Osteocyte (in vitro differentiated cells): ENCODE data around the gene UBE4A. TPM values are rescaled to one million over a fixed set of nuclear protein-coding genes. Genes with fewer than 3 reads are reported as not detected.
A peak's percentile ranks its signal among the peaks of the same experiment; 100 is the strongest.

Source experiments
- DNase-seq: peaks from one replicate; pipeline ENCODE4 v3.0.0; 2021; ENCODE audit warnings: mixed read lengths; ENCODE audit not compliant: unreplicated experiment; ENCODE audit errors: extremely low spot score
- H3K27ac Mint-ChIP-seq: one replicate; pipeline ENCODE4 v1.8.0; 2021; ENCODE audit warnings: mild to moderate bottlenecking, mixed read lengths; ENCODE audit not compliant: unreplicated experiment
- H3K27me3 Mint-ChIP-seq: one replicate; pipeline ENCODE4 v1.8.0; 2021; ENCODE audit warnings: mixed read lengths; ENCODE audit not compliant: unreplicated experiment
- H3K36me3 Mint-ChIP-seq: one replicate; pipeline ENCODE4 v1.8.0; 2021; ENCODE audit warnings: mixed read lengths; ENCODE audit not compliant: unreplicated experiment
- H3K4me1 Mint-ChIP-seq: one replicate; pipeline ENCODE4 v1.8.0; 2021; ENCODE audit warnings: mixed read lengths; ENCODE audit not compliant: unreplicated experiment
- H3K4me3 Mint-ChIP-seq: one replicate; pipeline ENCODE4 v1.8.0; 2021; ENCODE audit warnings: mild to moderate bottlenecking, moderate library complexity, mixed read lengths; ENCODE audit not compliant: unreplicated experiment
- H3K9me3 Mint-ChIP-seq: one replicate; pipeline ENCODE4 v1.8.0; 2021; ENCODE audit warnings: mixed read lengths; ENCODE audit not compliant: unreplicated experiment
- total RNA-seq: library from RNA; stranded (reverse); gene quantifications from 2 replicates; pipeline ENCODE4 v1.2.1, GENCODE V29; 2021
- TF ChIP-seq, protein P1 (sequence below): fragments of 200-600 bp; sonication (generic); IDR thresholded peaks from 2 replicates; pipeline ENCODE4 v1.5.0; 2021; ENCODE audit warnings: antibody characterized with exemption, mild to moderate bottlenecking, moderate library complexity

The UBE4A gene
- total RNA-seq, 1 donor from 2014 or later = 47.3 TPM

- H3K9me3 Mint-ChIP-seq = no peaks in the 10 kb centered on the region
- peaks cover 2% of the 10 kb centered on the region for H3K36me3 Mint-ChIP-seq
- H3K4me1 Mint-ChIP-seq = peaks cover 5% of the 10 kb centered on the region
- H3K27me3 Mint-ChIP-seq = peaks cover 26% of the 10 kb centered on the region
- H3K4me3 Mint-ChIP-seq = no peak overlapping the region
- no peak overlapping the region for H3K27ac Mint-ChIP-seq
- TF ChIP-seq, protein P1, sequence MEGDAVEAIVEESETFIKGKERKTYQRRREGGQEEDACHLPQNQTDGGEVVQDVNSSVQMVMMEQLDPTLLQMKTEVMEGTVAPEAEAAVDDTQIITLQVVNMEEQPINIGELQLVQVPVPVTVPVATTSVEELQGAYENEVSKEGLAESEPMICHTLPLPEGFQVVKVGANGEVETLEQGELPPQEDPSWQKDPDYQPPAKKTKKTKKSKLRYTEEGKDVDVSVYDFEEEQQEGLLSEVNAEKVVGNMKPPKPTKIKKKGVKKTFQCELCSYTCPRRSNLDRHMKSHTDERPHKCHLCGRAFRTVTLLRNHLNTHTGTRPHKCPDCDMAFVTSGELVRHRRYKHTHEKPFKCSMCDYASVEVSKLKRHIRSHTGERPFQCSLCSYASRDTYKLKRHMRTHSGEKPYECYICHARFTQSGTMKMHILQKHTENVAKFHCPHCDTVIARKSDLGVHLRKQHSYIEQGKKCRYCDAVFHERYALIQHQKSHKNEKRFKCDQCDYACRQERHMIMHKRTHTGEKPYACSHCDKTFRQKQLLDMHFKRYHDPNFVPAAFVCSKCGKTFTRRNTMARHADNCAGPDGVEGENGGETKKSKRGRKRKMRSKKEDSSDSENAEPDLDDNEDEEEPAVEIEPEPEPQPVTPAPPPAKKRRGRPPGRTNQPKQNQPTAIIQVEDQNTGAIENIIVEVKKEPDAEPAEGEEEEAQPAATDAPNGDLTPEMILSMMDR = no peak
- no peak for DNase-seq
These were observed 38.9 kb upstream of the UBE4A start for GRCh38 chr11:118320515-118320914.

DNA sequence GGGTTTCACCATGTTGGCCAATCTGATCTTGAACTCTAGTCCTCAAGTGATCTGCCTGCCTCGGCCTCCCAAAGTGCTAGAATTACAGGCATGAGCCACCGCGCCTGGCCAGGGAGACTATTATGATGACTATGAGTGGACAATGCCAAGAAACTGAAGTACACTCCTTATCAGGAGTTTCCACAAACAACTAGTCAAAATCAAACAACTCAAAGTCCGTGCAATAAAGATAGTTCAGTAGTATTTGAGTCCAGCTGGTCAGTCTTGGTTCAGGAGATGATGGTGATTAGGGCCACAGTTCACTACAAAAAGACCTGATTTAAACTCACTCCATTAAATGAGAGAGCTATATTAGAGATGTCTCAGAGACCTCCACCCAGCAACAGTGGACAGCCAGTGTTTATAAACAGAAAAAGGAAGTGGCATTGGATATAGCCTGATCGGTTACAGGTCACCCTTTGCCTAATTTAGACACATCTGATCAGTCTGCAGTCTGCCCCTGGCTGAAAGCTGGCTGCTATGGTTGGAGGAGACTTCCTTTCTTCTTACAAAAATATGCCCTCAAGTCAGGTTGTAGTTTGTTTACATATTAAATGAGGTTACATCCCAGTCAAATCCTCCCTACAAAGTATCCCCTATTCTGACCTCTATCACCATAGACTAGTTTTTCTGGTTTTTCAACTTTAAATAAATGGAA lies 37.9 kb upstream of the UBE4A start:
- no peak for DNase-seq
- no peaks in the 10 kb centered on the region for H3K9me3 Mint-ChIP-seq
- TF ChIP-seq, protein P1 = no peak
- peaks cover 2% of the 10 kb centered on the region for H3K36me3 Mint-ChIP-seq
- no peak overlapping the region for H3K4me3 Mint-ChIP-seq
- peaks cover 20% of the 10 kb centered on the region for H3K27me3 Mint-ChIP-seq
- no peak overlapping the region for H3K27ac Mint-ChIP-seq
- H3K4me1 Mint-ChIP-seq = no peaks in the 10 kb centered on the region

- no peaks in the 10 kb centered on the region for H3K9me3 Mint-ChIP-seq
- H3K27ac Mint-ChIP-seq = no peak overlapping the region
- TF ChIP-seq, protein P1 = no peak
- peak; percentile 80 for DNase-seq
- H3K4me3 Mint-ChIP-seq = no peak overlapping the region
- H3K4me1 Mint-ChIP-seq = no peaks in the 10 kb centered on the region
- no peaks in the 10 kb centered on the region for H3K36me3 Mint-ChIP-seq
- H3K27me3 Mint-ChIP-seq = peaks cover 17% of the 10 kb centered on the region
These were observed 36.7 kb upstream of the UBE4A start for GRCh38 chr11:118322721-118323120.

DNA sequence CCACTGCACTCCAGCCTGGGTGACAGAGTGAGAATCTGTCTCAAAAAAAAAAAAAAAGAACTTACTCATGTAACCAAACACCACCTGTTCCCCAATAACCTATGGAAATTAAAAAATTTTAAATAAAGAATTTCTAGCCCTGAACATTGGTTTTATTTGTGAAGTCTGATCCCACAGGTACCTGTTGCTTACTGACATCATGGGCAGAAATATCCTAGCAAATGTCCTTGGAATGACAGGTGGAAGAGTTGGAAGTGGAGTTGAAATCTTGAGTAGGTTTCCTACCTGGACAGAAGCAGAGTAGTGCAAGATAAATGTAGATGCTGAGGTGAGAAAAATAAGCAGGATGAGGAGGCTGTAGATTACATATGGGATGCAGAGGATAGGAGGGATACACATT lies 34.1 kb upstream of the UBE4A start:
- TF ChIP-seq, protein P1 = no peak
- H3K4me3 Mint-ChIP-seq = no peak overlapping the region
- no peak overlapping the region for H3K27ac Mint-ChIP-seq
- H3K9me3 Mint-ChIP-seq = no peaks in the 10 kb centered on the region
- H3K4me1 Mint-ChIP-seq = no peaks in the 10 kb centered on the region
- H3K27me3 Mint-ChIP-seq = peaks cover 23% of the 10 kb centered on the region
- DNase-seq = no peak
- H3K36me3 Mint-ChIP-seq = no peaks in the 10 kb centered on the region

GRCh38 chr11:118328745-118329144 lies 30.7 kb upstream of the UBE4A start:
- TF ChIP-seq, protein P1 = no peak
- no peak for DNase-seq
- H3K36me3 Mint-ChIP-seq = no peaks in the 10 kb centered on the region
- no peak overlapping the region for H3K27ac Mint-ChIP-seq
- H3K9me3 Mint-ChIP-seq = no peaks in the 10 kb centered on the region
- no peak overlapping the region for H3K4me3 Mint-ChIP-seq
- H3K27me3 Mint-ChIP-seq = peaks cover 23% of the 10 kb centered on the region
- no peaks in the 10 kb centered on the region for H3K4me1 Mint-ChIP-seq
